ENCODE measurements around the gene TNFRSF8. TPM values are rescaled to one million over a fixed set of nuclear protein-coding genes. Genes with fewer than 3 reads are reported as not detected.
"Not testable (repeated sequence)": the region's sequence is repeated elsewhere in the genome, so short reads cannot be mapped to it uniquely, and the experiment has no call there.

Gene TNFRSF8
- total RNA-seq, 2 experiments from 2014 or later = 0.14 TPM; not detected in 1

- ATAC-seq (ENCODE audit: poor library complexity) (no peak), DNase-seq (no peak)
- ChIA-PET CTCF (no interaction called here), POLR2A (no interaction called here)
- TF ChIP-seq, protein P1, sequence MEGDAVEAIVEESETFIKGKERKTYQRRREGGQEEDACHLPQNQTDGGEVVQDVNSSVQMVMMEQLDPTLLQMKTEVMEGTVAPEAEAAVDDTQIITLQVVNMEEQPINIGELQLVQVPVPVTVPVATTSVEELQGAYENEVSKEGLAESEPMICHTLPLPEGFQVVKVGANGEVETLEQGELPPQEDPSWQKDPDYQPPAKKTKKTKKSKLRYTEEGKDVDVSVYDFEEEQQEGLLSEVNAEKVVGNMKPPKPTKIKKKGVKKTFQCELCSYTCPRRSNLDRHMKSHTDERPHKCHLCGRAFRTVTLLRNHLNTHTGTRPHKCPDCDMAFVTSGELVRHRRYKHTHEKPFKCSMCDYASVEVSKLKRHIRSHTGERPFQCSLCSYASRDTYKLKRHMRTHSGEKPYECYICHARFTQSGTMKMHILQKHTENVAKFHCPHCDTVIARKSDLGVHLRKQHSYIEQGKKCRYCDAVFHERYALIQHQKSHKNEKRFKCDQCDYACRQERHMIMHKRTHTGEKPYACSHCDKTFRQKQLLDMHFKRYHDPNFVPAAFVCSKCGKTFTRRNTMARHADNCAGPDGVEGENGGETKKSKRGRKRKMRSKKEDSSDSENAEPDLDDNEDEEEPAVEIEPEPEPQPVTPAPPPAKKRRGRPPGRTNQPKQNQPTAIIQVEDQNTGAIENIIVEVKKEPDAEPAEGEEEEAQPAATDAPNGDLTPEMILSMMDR (IDR thresholded peaks at IDR 0.05) = no peak
- Histone ChIP-seq H3K9me3 (ENCODE audit: control insufficient read depth in 1 of 2, insufficient read depth in 1 of 2, low read length in 2 of 2) (no peaks in the 10 kb centered on the region), H3K4me1 (ENCODE audit: insufficient read depth, low read length) (peaks cover 6% of the 10 kb centered on the region), H3K27me3 (ENCODE audit: control insufficient read depth in 1 of 2, insufficient read depth in 2 of 2, low read length in 2 of 2) (no peaks in the 10 kb centered on the region), H3K36me3 (ENCODE audit: insufficient read depth, low read length) (no peaks in the 10 kb centered on the region), H3K27ac (ENCODE audit: low read depth in 1 of 2, low read length in 2 of 2) (no peak overlapping the region), H3K4me3 (ENCODE audit: low read length) (no peak overlapping the region)
- H3K36me3 Mint-ChIP-seq (ENCODE audit: low read depth) = no peaks in the 10 kb centered on the region
- intact Hi-C loops (cut with DNase I, micrococcal nuclease) = no loop called here
- H3K27ac Mint-ChIP-seq = no peak overlapping the region
- H3K4me3 Mint-ChIP-seq = no peak overlapping the region
- H3K4me1 Mint-ChIP-seq (ENCODE audit: low read depth) = no peaks in the 10 kb centered on the region
- no peaks in the 10 kb centered on the region for H3K27me3 Mint-ChIP-seq
- no peaks in the 10 kb centered on the region for H3K9me3 Mint-ChIP-seq
These were observed 39.0 kb downstream of the TNFRSF8 start for GRCh38 chr1:12102066-12102465.

GRCh38 chr1:12104417-12104816, 41.3 kb downstream of the TNFRSF8 start:
- H3K36me3 Mint-ChIP-seq (ENCODE audit: low read depth) = no peaks in the 10 kb centered on the region
- Histone ChIP-seq H3K4me1 (ENCODE audit: insufficient read depth, low read length) (peaks cover 6% of the 10 kb centered on the region), H3K36me3 (ENCODE audit: insufficient read depth, low read length) (no peaks in the 10 kb centered on the region), H3K9me3 (ENCODE audit: control insufficient read depth in 1 of 2, insufficient read depth in 1 of 2, low read length in 2 of 2) (no peaks in the 10 kb centered on the region), H3K27ac (ENCODE audit: low read depth in 1 of 2, low read length in 2 of 2) (no peak overlapping the region), H3K27me3 (ENCODE audit: control insufficient read depth in 1 of 2, insufficient read depth in 2 of 2, low read length in 2 of 2) (no peaks in the 10 kb centered on the region), H3K4me3 (ENCODE audit: low read length) (no peak overlapping the region)
- DNase-seq = no peak
- H3K27ac Mint-ChIP-seq = no peak overlapping the region
- no peaks in the 10 kb centered on the region for H3K9me3 Mint-ChIP-seq
- no peaks in the 10 kb centered on the region for H3K4me1 Mint-ChIP-seq (ENCODE audit: low read depth)
- no peak overlapping the region for H3K4me3 Mint-ChIP-seq
- ATAC-seq (ENCODE audit: poor library complexity) = no peak
- H3K27me3 Mint-ChIP-seq = no peaks in the 10 kb centered on the region
- ChIA-PET POLR2A (no interaction called here), CTCF (no interaction called here)
- TF ChIP-seq, protein P1 (IDR thresholded peaks at IDR 0.05) = no peak
- intact Hi-C loops (cut with DNase I, micrococcal nuclease) = no loop called here

DNA sequence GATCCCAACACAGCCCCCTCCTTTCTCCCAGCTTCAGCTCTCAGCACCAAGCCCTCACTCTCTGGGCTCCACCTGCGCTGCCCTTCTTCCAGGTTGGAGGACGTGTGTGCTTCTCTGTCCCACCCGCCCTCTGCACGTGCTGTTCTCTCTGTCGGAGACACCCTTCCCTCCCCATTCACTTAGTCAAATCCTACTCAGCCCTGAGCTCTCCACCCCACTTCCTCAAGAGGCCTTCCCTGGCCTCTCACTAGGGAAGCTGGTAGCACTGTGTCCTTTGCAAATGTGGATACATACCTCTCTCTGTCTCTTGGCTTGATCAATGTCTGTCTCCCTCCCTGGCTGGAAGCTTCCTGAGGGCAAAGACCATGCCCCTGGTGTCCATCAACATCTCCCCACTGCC, 43.0 kb downstream of the TNFRSF8 start:
- H3K4me1 ChIP-seq (ENCODE audit: insufficient read depth, low read length) = peaks cover 6% of the 10 kb centered on the region
- H3K27ac ChIP-seq (ENCODE audit: low read depth in 1 of 2, low read length in 2 of 2) = no peak overlapping the region
- Mint-ChIP-seq H3K4me1 (ENCODE audit: low read depth) (no peaks in the 10 kb centered on the region), H3K27me3 (no peaks in the 10 kb centered on the region), H3K9me3 (no peaks in the 10 kb centered on the region), H3K27ac (no peak overlapping the region), H3K4me3 (no peak overlapping the region), H3K36me3 (ENCODE audit: low read depth) (no peaks in the 10 kb centered on the region)
- CTCF ChIA-PET = no interaction called here
- TF ChIP-seq, protein P1 (IDR thresholded peaks at IDR 0.05) = no peak
- DNase-seq = no peak
- no peak overlapping the region for H3K4me3 ChIP-seq (ENCODE audit: low read length)
- no peaks in the 10 kb centered on the region for H3K9me3 ChIP-seq (ENCODE audit: control insufficient read depth in 1 of 2, insufficient read depth in 1 of 2, low read length in 2 of 2)
- intact Hi-C loops (cut with DNase I, micrococcal nuclease) = no loop called here
- no peak for ATAC-seq (ENCODE audit: poor library complexity)
- no peaks in the 10 kb centered on the region for H3K36me3 ChIP-seq (ENCODE audit: insufficient read depth, low read length)
- H3K27me3 ChIP-seq (ENCODE audit: control insufficient read depth in 1 of 2, insufficient read depth in 2 of 2, low read length in 2 of 2) = no peaks in the 10 kb centered on the region
- POLR2A ChIA-PET = no interaction called here

- H3K4me3 Mint-ChIP-seq; DNase-seq; H3K4me3 ChIP-seq (ENCODE audit: low read length); intact Hi-C loops (cut with DNase I, micrococcal nuclease); POLR2A ChIA-PET; H3K36me3 ChIP-seq (ENCODE audit: insufficient read depth, low read length); H3K4me1 ChIP-seq (ENCODE audit: insufficient read depth, low read length); H3K27me3 ChIP-seq (ENCODE audit: control insufficient read depth in 1 of 2, insufficient read depth in 2 of 2, low read length in 2 of 2); H3K27ac ChIP-seq (ENCODE audit: low read depth in 1 of 2, low read length in 2 of 2); CTCF ChIA-PET; ATAC-seq (ENCODE audit: poor library complexity); H3K27ac Mint-ChIP-seq; H3K36me3 Mint-ChIP-seq (ENCODE audit: low read depth); H3K9me3 ChIP-seq (ENCODE audit: control insufficient read depth in 1 of 2, insufficient read depth in 1 of 2, low read length in 2 of 2); H3K9me3 Mint-ChIP-seq; H3K4me1 Mint-ChIP-seq (ENCODE audit: low read depth); H3K27me3 Mint-ChIP-seq: not testable (repeated sequence)
These were observed 43.8 kb downstream of the TNFRSF8 start for GRCh38 chr1:12106861-12107260.

Data from CD4-positive, alpha-beta T cell (primary cell).